HG02938 (cell line): ENCODE results near the gene NDUFB10.

Experiments
- ATAC-seq: cut with Tn5 transposase; IDR thresholded peaks from one replicate; pipeline ENCODE4 v1.9.1; 2021; ENCODE audit warnings: mild to moderate bottlenecking, moderate library complexity; ENCODE audit not compliant: unreplicated experiment

Gene NDUFB10

DNA sequence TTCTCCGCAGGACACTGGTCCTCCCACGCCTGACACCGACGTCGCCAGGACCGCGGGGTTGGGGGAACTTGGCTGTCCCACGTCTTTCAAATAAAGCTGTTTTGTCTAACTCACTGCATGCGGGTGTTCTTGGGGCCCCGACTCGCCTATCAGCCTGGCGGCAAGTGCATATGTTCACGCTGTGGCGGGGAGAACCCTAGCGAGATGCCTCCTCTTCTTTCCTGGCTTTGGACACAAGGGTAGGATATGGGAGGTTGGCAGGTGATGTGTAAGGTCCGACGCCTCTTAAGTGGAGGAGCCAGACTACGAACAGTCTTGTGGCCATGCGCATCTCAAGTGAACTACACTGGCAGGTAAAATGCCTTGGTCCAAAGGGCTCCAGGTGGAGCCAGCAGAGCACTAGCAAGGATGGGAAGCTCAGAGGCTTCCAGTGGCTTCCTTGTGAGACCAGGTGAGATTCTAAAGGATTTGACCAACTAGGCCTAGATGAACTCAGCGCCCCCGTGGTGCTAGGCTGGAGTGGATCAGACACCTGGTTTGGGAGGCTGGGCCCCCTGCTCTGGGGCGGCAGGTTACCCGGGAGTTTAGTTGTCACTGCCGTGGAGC lies 6.2 kb downstream of the NDUFB10 start:
- ATAC-seq, result no peak

DNA sequence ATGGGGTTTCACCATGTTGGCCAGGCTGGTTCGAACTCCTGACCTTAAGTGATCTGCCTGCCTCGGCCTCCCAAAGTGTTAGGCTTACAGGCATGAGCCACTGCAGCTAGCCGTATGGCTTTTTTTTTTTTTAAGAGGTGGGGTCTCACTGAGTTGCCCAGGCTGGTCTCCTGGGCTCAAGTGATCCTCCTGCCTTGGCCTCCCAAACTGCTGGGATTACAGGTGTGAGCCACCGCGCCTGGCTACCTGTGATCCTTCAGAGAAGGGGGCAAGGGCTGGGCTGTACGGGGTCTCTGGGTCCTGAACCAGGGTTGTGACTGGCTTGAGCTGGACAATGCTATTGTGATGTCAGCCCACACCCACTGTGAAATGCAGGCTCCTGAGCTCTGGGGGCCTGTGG lies 7.1 kb downstream of the NDUFB10 start, which contains the start of gene RNF151:
TSS of gene RNF151 (plus strand) at position 397 of the 400 bp plus-strand sequence. CDS start 26 bp downstream, outside the sequence.
- ATAC-seq, result no peak

DNA sequence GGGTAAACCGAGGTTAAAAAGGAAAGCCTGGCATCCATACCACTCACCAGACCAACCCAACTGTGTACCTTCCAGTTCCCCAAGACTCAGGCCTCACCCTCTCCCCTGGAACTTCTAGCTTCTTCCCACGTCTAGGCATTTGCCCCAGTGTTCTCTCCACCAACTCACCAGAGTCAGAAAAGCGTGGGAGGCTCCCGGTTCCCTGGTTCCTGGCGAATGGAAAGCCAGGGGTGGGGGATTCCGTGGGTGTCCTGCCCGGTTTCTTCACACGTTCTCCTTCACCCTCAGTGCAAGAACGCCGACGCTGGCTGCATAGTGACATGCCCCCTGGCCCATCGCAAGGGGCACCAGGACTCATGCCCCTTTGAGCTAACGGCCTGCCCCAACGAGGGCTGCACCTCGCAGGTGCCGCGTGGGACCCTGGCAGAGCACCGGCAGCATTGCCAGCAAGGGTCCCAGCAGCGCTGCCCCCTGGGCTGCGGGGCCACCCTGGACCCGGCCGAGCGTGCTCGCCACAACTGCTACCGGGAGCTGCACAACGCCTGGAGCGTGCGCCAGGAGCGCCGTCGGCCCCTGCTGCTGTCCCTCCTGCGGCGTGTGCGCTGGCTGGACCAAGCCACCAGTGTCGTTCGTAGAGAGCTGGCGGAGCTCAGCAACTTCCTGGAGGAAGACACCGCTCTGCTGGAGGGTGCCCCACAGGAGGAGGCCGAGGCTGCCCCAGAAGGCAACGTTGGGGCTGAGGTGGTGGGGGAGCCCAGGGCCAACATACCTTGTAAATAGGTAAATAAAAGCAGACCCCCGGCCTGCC lies 9.0 kb downstream of the NDUFB10 start:
- no peak for ATAC-seq

DNA sequence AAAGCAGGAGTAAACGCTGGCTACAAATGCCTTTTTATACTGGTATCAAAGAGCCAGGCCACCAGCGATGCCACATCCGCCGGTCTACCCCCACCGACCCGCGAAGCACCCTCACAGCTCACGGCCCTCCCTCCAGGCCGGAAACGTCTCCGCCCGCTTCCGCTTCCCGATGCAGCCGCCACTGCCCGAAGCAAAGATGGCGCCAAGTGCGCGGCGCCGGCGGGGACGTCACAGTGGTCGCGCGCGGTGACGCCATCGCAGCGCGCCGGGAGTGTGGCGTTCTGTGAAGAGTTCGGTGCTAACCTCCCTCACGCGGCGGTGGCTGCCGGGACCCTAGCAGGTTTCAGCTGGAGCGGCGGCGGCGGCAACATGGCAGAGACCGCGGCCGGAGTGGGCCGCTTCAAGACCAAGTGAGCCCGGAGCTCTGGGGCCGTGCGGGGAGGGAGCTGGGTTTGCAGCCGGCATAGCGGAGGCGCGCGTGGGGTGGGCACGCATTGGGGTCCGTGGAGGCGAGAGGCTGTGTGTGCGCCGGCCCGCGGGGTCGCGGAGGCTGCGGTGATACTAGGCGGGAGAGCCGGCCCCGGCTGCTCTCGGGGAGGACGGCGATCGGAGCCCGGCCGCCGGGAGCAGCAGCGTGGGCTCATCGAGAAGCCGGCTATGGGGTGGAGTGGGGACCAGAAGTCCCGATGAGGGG lies 12.6 kb downstream of the NDUFB10 start, which contains the start of gene TBL3:
TSS of gene TBL3 (plus strand) at position 258 of the 694 bp plus-strand sequence. CDS start at position 370, 112 bp downstream.
- ATAC-seq, result peak; percentile 72

DNA sequence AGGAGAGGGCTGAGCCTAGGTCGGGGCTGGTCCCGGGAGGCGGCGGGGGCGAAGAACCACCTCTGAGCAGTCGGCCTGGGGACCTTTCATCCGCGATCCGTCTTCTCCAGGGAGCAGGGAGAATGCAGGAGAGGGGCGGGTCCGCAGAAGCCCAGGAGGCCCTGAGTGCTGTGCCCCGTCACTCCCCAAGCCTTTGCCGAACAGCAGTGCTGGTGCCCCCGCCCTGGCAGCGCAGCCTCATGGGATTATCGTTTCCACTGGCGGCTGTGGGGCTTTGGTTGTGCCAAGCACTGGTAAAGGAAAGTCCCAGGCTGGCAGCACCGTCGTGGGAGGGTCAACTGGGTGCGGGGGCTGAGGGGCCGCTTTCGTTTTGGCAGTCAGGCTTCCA lies 13.1 kb downstream of the NDUFB10 start:
- ATAC-seq, result no peak

DNA sequence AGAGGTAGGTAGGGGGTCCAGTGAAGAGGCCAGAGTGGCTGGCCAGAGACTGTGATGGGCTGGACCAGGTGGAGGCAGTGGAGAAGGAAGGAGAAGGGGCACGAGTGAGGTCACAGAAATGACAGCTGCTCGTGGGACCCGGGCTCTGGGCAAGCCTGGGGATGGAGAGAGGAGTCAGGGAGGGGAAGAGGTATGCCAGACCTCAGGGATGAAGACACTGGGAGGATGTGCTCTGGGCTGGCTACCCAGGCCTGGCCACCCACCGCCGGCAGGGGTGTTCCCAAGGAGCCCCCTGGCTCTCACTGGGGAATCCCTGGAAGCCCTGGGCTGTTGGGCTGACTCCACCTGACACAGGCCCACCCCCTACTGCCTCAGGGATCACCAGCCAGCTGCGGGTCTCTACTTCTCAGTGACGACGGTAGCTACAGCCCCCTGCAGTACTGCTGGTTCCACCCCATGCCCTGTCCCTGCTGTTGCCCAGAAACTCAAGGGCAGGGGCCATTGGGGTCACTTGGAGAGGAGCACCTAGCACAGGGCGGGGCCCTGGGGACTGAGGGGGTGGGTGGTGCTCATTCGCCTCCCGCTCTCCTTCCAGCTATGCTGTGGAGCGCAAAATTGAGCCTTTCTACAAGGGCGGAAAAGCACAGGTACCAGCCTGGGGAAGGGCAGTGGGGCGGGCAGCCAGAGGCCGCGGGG lies 14.3 kb downstream of the NDUFB10 start:
- no peak for ATAC-seq

DNA sequence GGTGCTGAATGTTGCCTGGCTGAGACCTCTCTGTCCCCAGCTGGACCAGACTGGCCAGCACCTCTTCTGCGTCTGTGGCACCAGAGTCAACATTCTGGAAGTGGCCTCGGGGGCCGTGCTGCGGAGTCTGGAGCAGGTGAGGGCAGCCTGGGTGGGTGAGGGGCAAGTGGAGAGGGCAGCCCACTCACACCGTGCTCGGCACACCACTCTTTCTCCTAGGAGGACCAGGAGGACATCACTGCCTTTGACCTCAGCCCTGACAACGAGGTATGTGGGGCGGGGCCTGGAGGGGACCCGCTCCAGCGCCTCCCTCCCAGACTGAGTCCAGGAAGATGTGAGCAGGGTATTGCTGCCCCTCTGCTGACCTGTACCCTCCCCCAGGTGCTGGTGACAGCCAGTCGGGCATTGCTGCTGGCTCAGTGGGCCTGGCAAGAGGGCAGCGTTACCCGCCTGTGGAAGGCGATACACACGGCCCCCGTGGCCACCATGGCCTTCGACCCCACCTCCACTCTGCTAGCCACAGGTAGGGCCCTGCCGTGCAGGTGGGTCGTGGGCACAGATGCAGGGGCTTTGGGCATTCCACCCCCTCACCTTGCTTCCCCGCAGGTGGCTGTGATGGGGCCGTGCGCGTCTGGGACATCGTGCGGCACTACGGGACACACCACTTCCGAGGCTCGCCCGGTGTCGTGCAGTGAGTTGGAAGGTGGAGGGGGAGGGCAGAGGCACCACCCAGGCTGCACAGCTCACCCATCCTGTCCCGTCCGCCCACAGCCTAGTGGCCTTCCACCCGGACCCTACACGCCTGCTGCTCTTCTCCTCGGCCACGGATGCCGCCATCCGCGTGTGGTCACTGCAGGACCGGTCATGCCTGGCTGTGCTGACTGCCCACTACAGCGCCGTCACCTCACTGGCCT lies 15.1 kb downstream of the NDUFB10 start:
- ATAC-seq, result no peak

DNA sequence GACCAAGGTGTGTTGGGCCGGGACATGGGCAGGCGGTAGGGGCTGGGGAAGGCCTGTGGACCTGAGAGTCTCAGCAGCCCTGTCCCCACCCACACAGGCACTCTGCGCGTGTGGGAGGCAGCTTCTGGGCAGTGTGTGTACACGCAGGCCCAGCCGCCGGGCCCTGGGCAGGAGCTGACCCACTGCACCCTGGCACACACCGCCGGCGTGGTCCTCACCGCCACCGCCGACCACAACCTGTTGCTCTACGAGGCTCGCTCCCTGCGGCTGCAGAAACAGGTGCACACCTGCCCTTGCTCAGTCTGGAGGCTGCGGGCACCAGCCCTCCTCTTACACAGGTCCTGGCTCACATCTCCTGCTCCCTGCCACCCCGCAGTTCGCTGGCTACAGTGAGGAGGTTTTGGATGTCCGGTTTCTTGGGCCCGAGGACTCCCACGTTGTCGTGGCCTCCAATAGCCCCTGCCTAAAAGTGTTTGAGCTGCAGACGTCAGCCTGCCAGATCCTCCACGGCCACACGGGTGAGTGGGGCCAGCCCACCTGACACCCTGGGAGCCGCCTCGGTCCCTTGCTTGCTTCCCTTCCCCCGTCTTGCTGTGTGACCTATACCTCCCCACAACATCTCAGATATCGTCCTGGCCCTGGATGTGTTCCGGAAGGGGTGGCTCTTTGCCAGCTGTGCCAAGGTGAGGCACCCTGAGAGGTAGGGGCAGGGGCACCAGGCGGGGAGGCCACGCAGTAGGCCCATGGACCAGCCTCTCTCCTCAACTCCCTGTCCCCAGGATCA lies 16.3 kb downstream of the NDUFB10 start:
- no peak for ATAC-seq

DNA sequence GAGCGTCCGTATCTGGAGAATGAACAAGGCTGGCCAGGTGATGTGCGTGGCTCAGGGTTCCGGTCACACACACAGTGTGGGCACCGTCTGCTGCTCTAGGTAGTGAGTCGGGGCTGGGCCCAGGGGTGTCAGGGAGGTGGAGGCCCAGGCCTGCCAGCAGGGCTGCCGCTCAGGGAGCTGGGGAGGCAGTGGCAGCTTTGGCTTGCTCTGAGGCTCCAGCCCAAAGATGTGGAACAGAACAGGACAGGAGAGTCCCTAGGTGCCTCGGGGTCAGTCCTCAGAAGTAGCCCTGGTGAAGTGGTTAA lies 16.8 kb downstream of the NDUFB10 start:
- ATAC-seq, result no peak

DNA sequence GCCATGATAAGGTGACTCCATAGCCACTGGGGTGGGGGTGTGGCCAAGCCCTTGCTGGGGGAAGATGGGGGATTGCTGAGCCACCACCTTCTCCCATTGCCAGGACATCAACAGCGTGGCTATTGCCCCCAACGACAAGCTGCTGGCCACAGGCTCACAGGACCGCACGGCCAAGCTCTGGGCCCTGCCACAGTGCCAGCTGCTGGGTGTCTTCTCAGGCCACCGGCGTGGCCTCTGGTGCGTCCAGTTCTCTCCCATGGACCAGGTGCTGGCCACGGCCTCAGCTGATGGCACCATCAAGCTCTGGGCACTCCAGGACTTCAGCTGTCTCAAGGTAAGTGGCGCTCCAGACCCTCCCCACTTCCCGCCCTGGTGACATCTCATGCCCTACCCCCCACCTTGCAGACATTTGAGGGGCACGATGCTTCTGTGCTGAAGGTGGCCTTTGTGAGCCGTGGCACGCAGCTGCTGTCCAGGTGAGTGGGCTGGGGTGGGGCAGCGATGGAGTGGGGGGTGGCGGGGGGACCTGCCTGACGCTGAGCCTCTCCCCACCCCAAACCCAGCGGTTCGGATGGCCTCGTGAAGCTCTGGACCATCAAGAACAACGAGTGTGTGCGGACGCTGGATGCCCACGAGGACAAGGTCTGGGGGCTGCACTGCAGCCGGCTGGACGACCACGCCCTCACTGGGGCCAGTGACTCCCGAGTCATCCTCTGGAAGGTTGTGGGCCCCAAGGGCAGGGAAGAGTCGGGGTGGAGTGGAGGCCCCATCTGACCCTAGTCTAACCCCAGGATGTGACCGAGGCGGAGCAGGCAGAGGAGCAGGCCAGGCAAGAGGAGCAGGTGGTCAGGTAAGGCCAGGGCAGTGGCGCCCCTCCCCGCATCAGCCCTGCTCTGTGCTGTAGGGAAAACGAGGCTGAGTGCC lies 17.9 kb downstream of the NDUFB10 start:
- no peak for ATAC-seq

DNA sequence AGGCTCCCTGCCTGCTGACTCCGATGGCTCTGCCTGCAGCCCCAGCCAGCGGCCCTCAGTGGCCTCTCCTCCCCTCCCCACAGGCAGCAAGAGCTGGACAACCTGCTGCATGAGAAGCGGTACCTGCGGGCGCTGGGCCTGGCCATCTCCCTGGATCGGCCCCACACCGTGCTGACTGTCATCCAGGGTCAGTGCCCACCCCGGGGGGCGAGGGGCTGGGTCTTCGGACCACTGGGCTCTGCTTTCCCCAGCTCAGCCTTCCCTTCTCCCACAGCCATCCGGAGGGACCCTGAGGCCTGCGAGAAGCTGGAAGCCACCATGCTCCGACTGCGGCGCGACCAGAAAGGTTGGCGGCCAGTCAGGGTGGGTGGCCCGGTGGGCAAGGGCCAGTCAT lies 18.5 kb downstream of the NDUFB10 start:
- ATAC-seq, result no peak

DNA sequence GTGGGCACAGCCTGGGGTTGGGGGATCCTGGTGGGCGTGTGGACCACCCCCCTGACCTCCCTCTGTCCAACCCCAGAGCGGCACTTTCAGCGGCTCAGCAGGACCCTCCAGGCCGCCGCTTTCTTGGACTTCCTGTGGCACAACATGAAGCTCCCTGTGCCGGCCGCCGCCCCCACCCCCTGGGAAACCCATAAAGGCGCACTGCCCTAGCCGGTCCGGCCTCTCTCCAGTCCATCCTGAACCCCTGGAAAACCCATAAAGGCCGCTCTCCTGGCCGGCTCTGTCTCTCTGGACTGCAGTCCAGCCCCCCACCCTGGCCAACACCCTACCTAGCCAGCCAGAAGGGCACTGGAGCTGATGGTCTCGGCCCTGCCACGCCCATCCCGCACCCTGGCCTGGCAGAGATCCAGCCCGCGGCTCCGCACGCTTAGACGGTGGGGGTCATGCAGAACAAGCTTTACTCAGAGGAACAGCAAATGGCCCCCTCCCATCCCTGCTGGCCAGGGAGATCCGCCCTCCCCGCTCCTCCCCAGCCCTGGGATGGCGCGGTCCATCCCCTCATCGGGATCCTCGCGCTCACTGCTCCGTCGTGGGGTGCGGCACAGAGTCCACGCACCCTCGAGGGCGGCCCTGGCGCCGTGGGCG lies 19.3 kb downstream of the NDUFB10 start:
- ATAC-seq, result no peak

DNA sequence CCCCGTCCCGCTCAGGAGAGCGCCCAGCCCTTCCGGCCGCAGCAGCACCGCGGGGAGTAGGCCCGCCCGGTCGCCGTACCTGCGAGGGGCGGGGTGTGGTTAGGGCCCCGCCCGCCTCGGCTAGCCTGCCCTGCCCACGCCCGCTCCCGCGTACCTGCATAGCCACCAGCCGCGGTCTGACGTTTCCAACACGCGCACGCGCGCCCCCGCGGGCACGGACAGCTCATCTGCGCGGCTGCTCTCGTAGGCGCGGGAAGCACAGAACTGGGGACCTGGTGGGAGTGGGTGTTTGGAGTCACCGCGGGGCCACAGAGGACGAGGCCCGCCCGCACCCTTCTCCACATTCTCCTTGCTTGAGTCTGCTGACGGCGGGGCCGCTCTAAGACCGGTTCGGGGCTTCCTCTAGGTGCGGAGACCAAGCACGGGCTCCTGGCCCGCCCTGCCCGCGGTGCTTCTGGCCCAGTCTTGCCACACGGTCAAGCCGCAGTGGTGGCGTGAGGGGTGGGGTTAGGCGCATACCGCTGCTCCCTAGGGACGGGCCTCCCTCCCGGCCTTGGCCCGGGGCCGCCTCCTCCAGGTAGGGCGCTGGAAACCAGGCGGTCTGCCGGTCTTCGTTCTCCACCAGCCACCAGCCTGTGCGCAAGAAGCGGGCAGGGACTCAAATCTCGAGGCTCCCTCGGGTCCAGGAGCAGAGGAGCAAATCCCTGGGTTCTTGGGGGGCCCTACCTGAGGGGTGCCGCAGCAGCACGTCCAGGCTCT lies 20.1 kb downstream of the NDUFB10 start:
- no peak for ATAC-seq

DNA sequence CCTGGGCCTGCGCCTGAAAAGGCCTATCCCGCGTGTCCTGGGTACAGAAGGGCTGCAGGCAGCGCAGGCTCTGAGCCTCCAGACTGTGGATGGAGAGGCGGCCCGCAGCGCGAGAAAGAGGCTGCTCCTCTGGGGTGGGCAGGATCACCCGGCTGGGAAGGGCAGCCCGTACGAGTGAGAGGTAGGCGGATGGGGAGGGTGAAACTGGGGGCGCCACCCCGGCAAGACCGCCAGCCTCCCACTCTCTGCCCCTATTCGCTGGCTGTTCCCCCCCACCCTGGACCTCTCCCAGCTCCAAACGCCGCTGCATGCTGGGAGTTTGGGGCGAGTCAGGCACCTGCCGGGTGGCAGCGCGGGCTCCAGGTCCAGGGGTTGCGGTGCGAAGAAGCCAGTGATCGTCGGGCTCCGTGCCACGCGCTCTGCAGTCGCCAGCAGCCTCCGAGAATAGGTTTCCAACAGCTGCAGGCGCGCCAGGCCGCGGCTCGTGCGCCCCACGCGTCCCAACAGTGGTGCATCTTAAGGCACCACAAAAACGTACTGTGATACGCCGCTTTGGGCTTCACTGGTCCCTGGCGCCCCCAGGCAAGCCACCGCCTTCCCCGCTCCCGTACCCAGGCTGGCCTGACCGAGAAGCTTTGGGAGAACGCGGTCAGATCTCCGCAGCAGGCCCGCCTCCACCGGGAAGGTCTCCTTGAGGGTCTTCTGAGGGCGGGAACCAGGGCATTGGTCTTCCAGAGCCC lies 20.9 kb downstream of the NDUFB10 start:
- no peak for ATAC-seq

DNA sequence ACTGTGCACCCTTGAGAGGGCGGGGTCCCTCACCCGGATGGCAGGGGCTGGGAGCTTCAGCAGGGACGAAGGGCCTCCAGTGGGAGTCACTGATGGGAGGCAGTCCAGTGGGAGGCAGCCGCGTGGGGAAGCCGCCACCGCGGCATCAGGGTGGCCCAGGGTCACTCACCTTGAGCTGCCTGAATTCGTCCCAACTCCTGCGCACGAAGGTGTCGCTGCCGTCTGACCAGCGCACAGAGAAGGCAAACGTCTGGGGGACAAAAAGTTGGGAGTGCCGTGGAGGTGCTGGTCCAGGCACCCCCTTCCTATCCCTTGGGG lies 21.4 kb downstream of the NDUFB10 start:
- no peak for ATAC-seq

DNA sequence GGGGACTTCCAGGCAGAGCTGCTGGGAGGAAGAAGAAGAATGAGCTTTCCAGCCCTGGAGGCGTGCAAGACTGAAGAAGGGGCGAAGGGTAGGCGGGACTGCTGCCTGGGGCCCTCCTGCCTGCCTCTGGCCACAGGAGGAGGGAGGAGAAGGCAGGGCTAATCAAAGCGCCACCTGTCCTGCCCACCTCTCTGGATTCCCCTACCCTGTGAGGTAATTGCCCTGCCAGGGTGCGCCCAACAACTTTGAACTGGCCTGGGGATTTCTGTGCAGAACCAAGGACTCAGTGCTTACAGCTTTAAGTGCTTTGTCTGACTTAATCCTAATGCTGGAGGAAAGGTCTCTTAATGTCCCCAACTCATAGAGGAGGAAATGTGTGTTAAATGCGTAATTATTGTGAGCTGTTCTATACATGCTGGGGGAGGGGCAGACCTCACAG lies 22.1 kb downstream of the NDUFB10 start, which contains the start of gene NOXO1:
TSS of gene NOXO1 (minus strand) at position 72 of the 439 bp plus-strand sequence. CDS start 290 bp downstream, outside the sequence.
- ATAC-seq, result no peak
